Breast epithelium (tissue), 3 donors: ENCODE measurements around the gene MAP1A.

Source experiments
- POLR2A ChIP-seq: fragments of 450-650 bp; IDR thresholded peaks from one replicate; pipeline ENCODE4 v1.6.1; 2016; ENCODE audit warnings: antibody characterized with exemption, mild to moderate bottlenecking, moderate library complexity
- POLR2AphosphoS5 ChIP-seq, 3 donors: sonication (generic); formaldehyde crosslinking; IDR thresholded peaks; one replicate each; pipeline ENCODE4 v1.6.1; 2017; ENCODE audit warnings: antibody characterized with exemption in 3 of 3
- TF ChIP-seq, protein P1 (sequence below), 3 donors: fragments of 450-650 bp; IDR thresholded peaks; one replicate each; pipeline ENCODE4 v1.5.1; 2016 to 2017; ENCODE audit warnings: antibody characterized with exemption in 3 of 3, mild to moderate bottlenecking in 3 of 3, moderate library complexity in 3 of 3

DNA sequence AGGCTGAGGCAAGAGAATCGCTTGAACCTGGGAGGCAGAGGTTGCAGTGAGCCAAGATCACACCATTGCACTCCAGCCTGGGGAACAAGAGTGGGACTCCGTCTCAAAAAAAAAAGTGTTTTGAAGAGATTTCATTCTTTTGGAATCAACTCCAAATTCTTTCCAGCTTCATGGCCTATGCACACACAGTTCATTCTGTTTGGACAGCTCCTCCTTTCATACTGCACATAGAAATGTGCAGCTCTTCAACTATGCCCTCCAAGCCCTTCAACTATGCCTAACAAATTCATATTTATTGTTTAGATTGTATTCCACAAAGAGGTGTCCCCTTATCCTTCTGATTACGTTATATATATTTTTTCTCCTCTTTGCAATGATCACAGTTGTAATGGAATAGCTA lies 28.6 kb upstream of the MAP1A start:
- TF ChIP-seq, protein P1, sequence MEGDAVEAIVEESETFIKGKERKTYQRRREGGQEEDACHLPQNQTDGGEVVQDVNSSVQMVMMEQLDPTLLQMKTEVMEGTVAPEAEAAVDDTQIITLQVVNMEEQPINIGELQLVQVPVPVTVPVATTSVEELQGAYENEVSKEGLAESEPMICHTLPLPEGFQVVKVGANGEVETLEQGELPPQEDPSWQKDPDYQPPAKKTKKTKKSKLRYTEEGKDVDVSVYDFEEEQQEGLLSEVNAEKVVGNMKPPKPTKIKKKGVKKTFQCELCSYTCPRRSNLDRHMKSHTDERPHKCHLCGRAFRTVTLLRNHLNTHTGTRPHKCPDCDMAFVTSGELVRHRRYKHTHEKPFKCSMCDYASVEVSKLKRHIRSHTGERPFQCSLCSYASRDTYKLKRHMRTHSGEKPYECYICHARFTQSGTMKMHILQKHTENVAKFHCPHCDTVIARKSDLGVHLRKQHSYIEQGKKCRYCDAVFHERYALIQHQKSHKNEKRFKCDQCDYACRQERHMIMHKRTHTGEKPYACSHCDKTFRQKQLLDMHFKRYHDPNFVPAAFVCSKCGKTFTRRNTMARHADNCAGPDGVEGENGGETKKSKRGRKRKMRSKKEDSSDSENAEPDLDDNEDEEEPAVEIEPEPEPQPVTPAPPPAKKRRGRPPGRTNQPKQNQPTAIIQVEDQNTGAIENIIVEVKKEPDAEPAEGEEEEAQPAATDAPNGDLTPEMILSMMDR (IDR thresholded peaks at IDR 0.05) = no peak
- TF ChIP-seq POLR2AphosphoS5 (IDR thresholded peaks at IDR 0.05) (no peak), POLR2A (no peak)
